Bronchial epithelial cell (primary cell): ENCODE measurements around the gene ZDHHC1. TPM values are rescaled to one million over a fixed set of nuclear protein-coding genes. Genes with fewer than 3 reads are reported as not detected.

Experiments
- DNase-seq: peaks from one replicate; pipeline ENCODE4 v3.0.0-alpha.2; 2010; ENCODE audit warnings: low read depth
- FAIRE-seq: peaks from 2 replicates; lab custom pipeline; 2011; peaks lifted over from hg19 to GRCh38; lab: Jason Lieb, UNC
- H3K27me3 ChIP-seq: 2 replicates; pipeline ENCODE4 v1.5.1; 2011; ENCODE audit warnings: low read length; ENCODE audit not compliant: control insufficient read depth, insufficient read depth
- H3K36me3 ChIP-seq: 2 replicates; pipeline ENCODE4 v1.5.1; 2011; ENCODE audit warnings: low read length; ENCODE audit not compliant: control insufficient read depth, insufficient read depth
- H3K4me3 ChIP-seq: 2 replicates; pipeline ENCODE4 v1.5.1; 2011; ENCODE audit warnings: mild to moderate bottlenecking, low read depth, low read length, control low read depth
- total RNA-seq: library from RNA; depleted of rRNA; stranded (reverse); fragments of >200 nt; gene quantifications from 2 replicates; pipeline ENCODE4 v1.2.1, GENCODE V29; 2014
- TF ChIP-seq, protein P1 (sequence below): IDR thresholded peaks from 2 replicates; pipeline ENCODE4 v1.5.1; 2011; ENCODE audit warnings: mild to moderate bottlenecking, moderate library complexity, low read length, control low read depth, inconsistent platforms; ENCODE audit not compliant: insufficient read depth, severe bottlenecking

ZDHHC1 gene
- total RNA-seq, 1 donor from 2014 or later = 1.8 TPM

DNA sequence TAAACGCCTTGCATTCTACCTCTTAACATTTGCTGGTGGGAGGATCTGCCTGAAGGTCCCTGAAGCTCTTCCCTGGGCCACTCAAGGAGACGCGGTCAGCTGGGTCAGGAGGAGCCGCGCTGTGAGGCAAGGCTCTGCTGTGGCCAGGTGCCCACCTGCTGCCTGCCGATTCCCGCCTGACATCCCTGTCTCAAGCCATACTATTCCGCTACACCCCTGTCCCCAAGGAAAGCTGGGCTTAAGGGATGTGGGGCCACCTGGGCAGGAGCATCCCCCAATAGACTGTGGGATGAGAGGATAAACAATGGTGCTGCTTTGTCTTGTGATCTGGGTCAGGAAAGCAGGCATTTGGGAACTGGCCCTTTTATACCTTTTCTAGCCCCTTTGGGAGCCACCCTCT lies 28.1 kb downstream of the ZDHHC1 start:
- H3K27me3 ChIP-seq = peaks cover 6% of the 10 kb centered on the region
- H3K36me3 ChIP-seq = no peaks in the 10 kb centered on the region
- no peak overlapping the region for H3K4me3 ChIP-seq
- no peak for DNase-seq
- no peak for FAIRE-seq
- TF ChIP-seq, protein P1, sequence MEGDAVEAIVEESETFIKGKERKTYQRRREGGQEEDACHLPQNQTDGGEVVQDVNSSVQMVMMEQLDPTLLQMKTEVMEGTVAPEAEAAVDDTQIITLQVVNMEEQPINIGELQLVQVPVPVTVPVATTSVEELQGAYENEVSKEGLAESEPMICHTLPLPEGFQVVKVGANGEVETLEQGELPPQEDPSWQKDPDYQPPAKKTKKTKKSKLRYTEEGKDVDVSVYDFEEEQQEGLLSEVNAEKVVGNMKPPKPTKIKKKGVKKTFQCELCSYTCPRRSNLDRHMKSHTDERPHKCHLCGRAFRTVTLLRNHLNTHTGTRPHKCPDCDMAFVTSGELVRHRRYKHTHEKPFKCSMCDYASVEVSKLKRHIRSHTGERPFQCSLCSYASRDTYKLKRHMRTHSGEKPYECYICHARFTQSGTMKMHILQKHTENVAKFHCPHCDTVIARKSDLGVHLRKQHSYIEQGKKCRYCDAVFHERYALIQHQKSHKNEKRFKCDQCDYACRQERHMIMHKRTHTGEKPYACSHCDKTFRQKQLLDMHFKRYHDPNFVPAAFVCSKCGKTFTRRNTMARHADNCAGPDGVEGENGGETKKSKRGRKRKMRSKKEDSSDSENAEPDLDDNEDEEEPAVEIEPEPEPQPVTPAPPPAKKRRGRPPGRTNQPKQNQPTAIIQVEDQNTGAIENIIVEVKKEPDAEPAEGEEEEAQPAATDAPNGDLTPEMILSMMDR = no peak

DNA sequence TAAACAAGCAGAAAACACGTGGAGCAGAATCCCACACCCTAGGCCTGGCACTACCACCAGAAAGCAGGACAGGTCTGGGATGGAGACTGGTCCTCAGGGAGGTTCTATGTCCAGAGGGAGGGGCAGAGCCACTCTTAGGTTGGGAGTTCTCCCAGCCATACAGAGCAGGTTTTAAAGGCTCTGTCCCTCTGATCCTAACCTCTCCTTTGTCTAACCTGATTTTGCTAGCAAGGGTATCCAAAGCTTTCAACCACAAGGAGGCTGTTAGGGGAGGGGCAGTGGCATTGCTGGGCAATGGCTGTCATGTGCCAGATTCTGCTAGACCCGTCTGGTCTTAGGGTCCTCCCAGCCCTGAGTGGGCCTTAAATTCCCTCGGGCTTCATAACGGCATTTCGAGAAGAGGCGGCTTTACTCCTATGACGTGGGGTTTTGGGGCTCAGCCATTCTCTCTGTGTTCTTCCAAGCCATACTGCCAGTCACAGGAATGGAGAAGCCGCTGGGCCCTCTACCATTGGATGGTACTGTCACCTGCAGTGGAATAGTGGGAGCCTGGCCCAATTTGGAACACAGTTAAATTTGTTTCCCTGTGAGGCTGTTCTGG lies 28.7 kb downstream of the ZDHHC1 start:
- TF ChIP-seq, protein P1 = no peak
- Histone ChIP-seq H3K36me3 (no peaks in the 10 kb centered on the region), H3K4me3 (no peak overlapping the region), H3K27me3 (peaks cover 6% of the 10 kb centered on the region)
- DNase-seq (no peak), FAIRE-seq (no peak)

DNA sequence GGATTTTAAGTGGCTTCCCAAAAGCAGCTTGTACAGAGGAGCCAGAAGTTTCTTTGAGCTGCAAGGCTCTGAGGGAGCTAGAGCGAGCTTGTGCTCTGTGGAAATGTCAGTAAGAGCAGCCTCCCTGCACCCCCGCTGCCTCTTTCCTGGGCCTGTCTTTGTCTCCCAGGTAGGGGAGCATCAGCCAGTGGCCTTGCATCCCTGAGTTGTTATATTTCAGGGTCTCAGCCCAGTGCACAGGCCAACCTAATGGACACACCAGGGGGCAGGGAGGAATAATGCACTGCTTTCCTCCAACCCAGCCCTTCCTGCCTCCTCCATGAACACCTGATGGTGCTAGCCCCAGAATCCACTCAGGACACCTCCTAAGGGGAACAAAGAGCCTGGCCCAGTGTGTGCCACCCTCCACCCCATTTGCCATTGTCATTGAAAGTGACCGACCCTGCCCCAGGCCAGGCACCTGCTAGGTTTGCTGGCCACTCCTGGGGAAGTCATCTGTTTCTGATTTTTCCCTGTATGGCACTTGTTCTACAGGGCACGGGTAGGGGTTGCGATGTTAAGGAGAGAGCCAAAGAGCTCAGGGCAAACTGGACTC lies 29.3 kb downstream of the ZDHHC1 start:
- FAIRE-seq (no peak), DNase-seq (no peak)
- Histone ChIP-seq H3K27me3 (peaks cover 6% of the 10 kb centered on the region), H3K4me3 (no peak overlapping the region), H3K36me3 (no peaks in the 10 kb centered on the region)
- TF ChIP-seq, protein P1 = no peak

DNA sequence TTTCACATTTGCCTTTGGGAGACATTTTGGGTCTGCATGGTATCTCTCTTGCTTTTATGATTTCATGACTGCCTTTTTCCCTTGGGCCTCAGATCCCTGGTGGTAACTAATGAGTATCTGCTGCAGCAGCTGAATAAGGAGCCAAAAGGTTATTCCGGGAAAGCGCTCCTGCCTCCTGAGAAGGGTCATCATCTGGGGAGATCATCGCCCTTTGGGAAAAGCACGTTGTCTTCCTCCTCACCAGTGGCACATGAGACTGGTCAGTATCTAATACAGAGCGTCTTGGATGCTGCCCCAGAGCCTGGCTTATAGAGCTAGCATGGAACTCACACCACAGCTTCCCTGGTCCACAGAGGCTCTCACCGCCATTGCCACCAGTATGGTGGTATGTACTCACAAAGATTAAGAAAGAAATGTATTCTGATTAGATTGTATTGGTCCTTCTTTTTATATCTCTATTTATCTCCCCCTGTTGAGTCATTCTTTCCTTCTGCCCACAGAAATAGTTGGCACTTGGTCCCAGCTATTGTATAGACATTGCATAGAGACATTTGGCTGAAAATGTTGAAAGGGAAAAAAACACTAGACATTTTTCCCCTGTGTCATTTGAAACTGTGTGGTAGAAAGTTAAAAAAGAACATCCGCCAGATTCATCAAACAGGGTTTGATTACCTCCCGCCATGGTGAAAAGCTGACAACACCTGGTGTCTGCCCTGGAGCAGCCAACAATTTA lies 31.3 kb downstream of the ZDHHC1 start:
- H3K4me3 ChIP-seq = no peak overlapping the region
- no peaks in the 10 kb centered on the region for H3K36me3 ChIP-seq
- H3K27me3 ChIP-seq = peaks cover 5% of the 10 kb centered on the region
- FAIRE-seq (no peak), DNase-seq (no peak)
- TF ChIP-seq, protein P1 = no peak

DNA sequence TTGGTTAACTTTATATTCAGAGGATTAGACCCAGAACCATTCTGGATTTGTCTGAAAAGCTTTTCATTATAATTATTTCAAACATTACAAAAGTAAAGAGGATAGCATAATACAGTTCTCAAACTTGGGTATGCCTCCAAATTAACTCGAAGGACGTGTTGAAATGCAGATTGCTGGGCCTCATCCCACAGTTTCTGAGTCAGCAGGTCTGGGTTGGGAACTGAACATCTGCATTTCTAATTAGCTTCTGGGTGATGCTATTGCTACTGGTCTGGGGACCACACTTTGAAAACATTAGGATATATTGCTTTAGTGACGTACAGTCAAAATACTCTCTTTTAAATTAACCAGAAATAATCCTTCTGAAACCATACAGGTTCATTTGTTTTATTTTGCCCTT lies 33.0 kb downstream of the ZDHHC1 start:
- Histone ChIP-seq H3K27me3 (peaks cover 2% of the 10 kb centered on the region), H3K36me3 (no peaks in the 10 kb centered on the region), H3K4me3 (no peak overlapping the region)
- TF ChIP-seq, protein P1 = no peak
- DNase-seq = no peak
- FAIRE-seq = no peak
